RCC 7860 (cell line): ENCODE data around the gene ZBTB16.

Experiments used
- DNase-seq: peaks from one replicate; pipeline ENCODE4 v3.0.0-alpha.2; 2015; ENCODE audit warnings: low spot score
- FAIRE-seq: peaks from 2 replicates; lab custom pipeline; 2012; peaks lifted over from hg19 to GRCh38; lab: Jason Lieb, UNC

Gene ZBTB16

DNA sequence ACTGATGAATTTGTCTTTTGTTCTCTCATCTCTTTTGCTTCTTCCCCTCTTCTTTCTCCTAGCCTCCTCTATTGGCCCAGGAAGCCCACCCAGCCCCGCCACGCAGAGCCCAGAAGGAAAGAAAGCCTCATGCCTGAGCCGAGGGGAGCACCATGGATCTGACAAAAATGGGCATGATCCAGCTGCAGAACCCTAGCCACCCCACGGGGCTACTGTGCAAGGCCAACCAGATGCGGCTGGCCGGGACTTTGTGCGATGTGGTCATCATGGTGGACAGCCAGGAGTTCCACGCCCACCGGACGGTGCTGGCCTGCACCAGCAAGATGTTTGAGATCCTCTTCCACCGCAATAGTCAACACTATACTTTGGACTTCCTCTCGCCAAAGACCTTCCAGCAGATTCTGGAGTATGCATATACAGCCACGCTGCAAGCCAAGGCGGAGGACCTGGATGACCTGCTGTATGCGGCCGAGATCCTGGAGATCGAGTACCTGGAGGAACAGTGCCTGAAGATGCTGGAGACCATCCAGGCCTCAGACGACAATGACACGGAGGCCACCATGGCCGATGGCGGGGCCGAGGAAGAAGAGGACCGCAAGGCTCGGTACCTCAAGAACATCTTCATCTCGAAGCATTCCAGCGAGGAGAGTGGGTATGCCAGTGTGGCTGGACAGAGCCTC, 3.8 kb downstream of the ZBTB16 start:
- no peak for DNase-seq
- no peak for FAIRE-seq

DNA sequence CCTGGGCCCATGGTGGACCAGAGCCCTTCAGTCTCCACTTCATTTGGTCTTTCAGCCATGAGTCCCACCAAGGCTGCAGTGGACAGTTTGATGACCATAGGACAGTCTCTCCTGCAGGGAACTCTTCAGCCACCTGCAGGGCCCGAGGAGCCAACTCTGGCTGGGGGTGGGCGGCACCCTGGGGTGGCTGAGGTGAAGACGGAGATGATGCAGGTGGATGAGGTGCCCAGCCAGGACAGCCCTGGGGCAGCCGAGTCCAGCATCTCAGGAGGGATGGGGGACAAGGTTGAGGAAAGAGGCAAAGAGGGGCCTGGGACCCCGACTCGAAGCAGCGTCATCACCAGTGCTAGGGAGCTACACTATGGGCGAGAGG, 4.3 kb downstream of the ZBTB16 start:
- no peak for FAIRE-seq
- no peak for DNase-seq

DNA sequence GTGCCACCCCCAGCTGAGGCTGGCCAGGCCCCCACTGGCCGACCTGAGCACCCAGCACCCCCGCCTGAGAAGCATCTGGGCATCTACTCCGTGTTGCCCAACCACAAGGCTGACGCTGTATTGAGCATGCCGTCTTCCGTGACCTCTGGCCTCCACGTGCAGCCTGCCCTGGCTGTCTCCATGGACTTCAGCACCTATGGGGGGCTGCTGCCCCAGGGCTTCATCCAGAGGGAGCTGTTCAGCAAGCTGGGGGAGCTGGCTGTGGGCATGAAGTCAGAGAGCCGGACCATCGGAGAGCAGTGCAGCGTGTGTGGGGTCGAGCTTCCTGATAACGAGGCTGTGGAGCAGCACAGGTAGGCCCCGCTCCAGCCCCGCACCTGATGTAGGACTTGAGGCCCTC, 4.7 kb downstream of the ZBTB16 start:
- FAIRE-seq (no peak), DNase-seq (no peak)

DNA sequence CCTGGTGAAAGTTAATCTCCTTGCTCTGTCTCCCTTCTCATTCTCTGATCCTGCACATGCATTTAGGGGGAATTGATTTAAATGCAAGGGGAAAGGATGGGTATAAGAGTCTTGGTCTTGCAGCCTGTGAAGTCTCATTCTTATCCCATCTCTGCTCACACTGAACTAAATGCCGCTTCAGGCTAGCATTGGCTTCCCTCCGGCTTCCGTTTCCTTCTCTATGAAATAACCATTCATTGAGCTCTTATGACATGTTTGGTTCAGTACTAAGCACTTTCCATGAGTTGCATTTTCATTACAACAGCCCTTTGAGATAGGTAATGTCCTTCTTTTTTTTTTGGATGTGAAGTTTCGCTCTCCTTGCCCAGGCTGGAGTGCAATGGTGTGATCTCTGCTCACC, 5.6 kb downstream of the ZBTB16 start:
- FAIRE-seq (no peak), DNase-seq (no peak)

DNA sequence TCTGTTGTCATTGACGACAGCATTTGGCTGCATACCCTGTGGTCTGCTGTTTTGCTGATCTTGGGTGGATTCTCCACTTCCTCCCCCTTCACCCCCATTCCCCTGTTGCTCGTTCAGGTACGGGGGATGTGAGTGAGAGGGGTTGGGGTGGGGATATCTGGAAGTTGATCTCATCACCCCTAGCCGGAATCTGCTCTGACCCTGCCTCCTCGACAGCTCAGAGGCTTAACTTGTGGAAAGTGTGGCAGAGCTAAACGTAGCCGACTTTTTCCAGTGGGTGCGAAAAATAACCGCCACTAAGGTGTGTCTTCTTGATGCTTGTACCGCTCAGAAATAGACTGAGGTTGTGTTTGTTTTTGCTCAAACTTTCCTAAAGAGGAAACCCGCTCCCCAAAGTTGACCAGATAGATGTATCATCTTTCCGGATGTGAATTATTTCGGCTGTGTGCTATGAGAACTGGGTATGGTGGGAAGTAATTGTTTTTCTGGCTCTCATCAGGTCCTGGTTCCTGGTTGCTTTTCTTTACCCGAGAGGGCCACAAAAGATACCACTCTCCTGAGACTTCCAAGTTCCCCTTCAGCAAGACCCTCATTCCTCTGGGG, 6.6 kb downstream of the ZBTB16 start:
- FAIRE-seq, result no peak
- no peak for DNase-seq

GRCh38 chr11:114068327-114068726, 8.8 kb downstream of the ZBTB16 start:
- DNase-seq (no peak), FAIRE-seq (no peak)

DNA sequence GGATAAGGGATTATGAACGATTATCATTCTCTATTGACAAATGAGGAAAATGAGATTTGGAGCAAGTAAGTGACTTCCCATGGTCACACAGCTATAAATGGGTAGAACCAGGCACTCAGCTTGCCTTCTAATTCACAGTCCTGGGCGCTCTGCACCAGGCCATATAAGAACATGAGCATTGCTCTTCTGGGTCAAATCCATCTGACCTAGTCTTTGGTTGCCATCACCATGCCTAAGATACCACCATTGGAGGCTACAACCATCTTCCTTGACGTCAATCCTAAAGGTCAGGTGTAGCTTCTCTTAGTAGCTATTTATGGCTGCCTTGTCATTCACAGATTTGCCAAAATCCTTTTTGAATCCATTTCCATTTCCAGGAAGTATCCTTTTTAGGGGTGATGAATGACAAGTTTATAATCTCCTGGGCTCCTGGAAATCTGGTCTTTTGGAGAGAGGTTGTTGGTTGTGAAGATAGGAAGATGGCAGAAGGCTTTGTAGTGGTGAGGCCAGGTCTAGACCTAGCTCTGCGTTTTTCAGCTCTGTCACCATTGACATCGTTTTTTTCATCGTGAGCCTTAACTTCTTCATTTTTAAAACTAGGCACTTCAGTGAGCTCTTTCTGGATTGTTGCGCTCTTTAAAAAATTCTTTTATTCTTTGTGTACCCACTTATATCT, 11.1 kb downstream of the ZBTB16 start:
- no peak for DNase-seq
- FAIRE-seq, result no peak

- DNase-seq, result no peak
- FAIRE-seq, result no peak
These were observed 13.7 kb downstream of the ZBTB16 start for GRCh38 chr11:114073007-114073827.

DNA sequence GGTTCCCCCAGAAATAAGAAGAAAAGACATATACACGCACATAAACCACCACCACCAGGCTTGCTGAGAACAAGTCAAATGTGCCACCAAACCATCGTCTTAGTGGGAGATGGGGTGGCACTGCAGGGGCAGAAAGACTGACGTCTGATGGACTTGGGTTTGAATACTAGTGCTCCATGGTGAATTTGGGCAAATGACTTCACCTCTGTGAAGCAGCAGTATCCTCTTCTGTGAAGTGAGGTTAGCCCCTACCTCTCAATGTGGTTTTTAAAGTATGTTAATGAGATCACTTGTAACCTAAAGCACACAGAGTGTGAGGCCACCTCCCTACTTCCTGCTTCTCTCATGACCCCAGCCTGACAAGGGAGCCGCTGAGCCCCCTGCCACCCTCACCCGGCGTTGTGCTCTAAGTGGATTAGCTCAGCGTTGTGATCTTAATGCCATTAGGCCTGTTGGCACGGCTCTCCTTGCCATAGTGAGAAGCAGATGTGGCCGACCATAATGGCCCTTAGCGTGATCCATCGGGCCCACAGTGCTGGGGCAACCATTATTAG, 14.4 kb downstream of the ZBTB16 start:
- no peak for DNase-seq
- FAIRE-seq, result no peak

DNA sequence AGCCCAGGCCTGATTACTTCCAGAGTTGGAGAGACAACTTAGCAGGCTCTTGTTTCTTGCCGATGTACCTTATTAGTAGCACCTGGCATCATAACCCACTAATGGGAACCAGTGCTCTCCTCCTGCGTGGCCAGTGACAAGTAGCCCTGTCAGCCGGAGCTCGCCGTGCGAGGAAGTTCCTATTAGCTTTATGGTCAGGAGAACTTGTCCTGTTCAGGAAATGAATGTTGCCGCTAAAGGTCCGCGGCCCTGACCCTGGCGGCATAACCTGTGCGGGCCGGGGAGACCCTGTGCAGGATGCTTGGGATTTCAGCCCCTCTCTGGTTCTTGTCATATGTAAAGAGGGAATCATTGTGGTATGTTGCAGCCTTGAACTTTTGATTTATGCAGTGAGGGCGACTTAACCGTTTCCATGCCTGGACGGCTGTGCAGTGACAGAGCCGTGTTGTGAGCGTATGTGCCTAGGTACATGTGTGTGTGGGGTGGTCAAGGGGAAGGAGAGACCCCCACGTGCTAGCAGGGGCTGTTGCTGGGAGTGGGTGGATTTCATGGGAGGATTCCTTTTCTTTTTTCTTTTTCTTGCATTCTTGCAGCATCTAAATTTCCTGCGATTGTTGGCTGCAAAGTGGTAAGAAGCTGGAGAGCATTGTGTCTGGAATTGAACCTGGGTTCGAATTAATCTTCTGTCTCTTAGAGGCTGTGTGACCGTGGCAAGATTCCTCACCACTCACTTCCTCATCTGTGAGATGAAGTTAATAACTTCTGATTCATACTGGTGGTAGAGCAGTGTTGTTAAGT, 15.2 kb downstream of the ZBTB16 start:
- DNase-seq, result no peak
- no peak for FAIRE-seq

GRCh38 chr11:114075344-114075610, 15.8 kb downstream of the ZBTB16 start:
- FAIRE-seq (no peak), DNase-seq (no peak)

DNA sequence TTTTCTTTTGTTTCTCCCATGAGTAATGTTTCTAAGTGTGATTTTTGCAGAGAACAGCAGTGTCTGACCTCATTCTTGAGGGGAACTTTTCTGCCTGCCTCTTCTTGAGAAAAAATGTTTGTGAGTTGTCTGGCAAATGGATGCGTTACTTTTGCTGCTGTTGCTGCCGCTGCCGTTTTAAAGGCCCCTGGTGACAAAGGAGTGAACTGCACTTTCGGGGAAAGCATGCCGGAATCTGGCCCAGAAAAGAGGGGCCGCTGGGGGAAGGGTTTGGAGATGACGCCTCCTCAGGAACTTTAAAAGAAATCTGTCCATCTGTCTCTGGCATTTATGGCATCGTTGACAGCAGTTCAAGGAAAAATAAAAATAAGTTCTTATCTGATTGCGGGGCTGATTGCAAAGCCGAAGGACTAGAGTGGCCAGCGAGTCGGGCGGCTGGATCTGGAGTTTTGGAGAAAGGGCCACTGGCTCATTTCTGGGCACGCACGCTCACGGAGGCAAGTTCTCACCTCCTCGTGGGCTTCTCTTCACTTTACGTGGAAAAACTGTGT, 16.5 kb downstream of the ZBTB16 start:
- no peak for DNase-seq
- no peak for FAIRE-seq

DNA sequence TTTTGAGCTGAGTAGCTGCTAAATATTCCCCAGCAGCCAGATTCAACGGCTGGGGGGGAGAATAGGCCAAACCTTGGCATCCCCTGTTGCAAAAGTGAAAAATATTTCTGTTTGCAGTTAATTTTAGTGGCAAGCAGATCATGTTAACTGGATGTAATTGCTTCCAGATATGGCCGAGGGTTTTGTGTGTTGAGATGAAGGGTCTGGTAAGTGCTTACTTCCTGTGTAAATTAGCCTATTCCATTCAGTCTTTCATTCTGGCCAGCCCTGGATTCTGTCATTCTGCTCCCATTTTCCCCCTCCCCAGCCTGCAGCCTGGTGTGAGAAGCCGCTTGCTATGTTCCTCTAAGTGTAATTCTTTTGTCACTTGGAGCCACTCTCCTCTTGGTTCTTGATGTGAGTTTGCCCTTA, 17.4 kb downstream of the ZBTB16 start:
- FAIRE-seq (no peak), DNase-seq (no peak)

- FAIRE-seq (no peak), DNase-seq (no peak)
These were observed 18.2 kb downstream of the ZBTB16 start for GRCh38 chr11:114077482-114078305.

DNA sequence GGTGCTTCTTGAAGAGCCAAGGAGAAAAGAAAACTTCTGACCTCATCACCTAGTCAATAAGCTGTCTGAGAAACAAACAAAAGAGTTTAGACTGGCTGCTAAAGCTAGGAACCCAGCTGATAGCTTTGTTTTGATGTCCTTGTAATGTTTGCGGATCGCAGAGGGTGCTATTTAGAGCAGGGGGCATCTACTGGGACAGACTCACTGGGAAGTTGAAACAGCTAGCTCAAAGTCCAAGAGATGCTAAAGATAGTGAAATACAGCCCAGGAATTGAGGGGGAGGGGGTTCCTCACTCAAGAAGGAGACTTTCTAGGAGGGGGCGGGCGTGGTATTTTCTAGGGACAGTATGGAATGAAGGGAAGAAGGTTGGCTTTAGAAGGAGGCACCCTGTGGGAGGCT, 18.9 kb downstream of the ZBTB16 start:
- DNase-seq (no peak), FAIRE-seq (no peak)

DNA sequence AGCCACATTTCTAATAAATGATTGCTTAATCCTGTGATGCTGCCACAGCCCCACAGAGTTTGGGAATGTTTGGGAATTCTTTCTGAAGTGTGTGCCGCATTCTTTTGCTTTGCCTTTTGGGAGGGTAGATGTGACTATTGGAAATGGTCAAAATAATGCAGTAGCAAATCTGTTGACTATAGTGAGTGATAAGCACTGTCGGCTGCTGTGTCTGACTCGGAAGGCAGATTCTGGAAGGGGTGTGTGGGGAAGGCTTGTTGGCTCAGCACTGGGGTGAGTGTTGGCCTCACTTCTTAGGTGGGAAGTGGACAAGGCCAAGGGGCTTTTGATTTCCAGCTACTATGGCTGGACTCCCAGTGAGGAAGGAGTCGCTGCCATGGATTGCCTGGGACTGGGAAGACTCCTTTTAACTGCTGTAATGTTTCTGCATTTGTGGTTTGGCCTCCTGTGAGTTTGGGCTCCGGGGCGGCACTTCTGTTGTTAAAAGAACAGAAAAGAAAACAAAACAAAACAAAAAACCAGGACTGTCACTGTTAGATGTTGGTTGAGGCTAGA, 20.1 kb downstream of the ZBTB16 start:
- DNase-seq (no peak), FAIRE-seq (no peak)

DNA sequence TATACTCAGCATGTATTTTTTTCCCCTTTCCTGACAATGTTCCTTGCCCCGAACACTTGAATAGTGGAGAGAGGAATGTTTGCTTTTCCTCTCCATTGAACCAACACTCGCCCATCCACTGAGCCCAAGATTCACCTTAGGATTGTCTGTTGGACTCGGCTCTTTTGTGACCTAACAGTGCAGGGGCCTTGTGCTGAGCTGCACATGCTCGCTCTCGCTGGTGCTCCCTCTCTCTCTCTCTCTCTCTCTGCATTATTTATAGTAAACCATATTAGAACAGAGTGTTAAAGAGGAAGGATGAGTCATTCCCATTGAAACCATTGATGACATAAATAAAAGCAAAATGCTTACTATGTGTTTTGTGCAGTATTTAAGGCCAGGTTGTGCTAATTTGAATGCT, 20.7 kb downstream of the ZBTB16 start:
- no peak for DNase-seq
- no peak for FAIRE-seq

DNA sequence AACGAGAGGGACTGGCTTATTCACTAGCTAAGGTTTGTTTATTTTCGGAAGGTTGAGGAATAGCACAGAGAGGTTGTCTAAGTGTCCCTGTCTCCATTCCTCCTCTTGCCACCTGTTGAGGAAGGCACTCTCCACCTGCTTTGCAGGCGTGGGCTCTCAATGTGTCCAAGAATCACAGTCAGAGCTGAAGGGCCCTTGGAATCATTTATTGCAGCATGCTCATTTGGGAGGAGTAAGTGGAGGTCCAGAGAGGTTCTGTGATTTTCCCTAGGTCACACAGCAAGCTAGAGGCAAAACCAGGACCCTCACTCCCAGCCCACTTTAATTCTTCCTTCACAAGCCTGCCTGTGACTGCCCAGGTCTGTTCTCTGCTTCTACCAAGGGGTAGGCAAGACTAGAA, 21.3 kb downstream of the ZBTB16 start:
- DNase-seq (no peak), FAIRE-seq (no peak)
